ENCODE results near the gene ALPP.
"Not testable (repeated sequence)": the region's sequence is repeated elsewhere in the genome, so short reads cannot be mapped to it uniquely, and the experiment has no call there.

The ALPP gene

DNA sequence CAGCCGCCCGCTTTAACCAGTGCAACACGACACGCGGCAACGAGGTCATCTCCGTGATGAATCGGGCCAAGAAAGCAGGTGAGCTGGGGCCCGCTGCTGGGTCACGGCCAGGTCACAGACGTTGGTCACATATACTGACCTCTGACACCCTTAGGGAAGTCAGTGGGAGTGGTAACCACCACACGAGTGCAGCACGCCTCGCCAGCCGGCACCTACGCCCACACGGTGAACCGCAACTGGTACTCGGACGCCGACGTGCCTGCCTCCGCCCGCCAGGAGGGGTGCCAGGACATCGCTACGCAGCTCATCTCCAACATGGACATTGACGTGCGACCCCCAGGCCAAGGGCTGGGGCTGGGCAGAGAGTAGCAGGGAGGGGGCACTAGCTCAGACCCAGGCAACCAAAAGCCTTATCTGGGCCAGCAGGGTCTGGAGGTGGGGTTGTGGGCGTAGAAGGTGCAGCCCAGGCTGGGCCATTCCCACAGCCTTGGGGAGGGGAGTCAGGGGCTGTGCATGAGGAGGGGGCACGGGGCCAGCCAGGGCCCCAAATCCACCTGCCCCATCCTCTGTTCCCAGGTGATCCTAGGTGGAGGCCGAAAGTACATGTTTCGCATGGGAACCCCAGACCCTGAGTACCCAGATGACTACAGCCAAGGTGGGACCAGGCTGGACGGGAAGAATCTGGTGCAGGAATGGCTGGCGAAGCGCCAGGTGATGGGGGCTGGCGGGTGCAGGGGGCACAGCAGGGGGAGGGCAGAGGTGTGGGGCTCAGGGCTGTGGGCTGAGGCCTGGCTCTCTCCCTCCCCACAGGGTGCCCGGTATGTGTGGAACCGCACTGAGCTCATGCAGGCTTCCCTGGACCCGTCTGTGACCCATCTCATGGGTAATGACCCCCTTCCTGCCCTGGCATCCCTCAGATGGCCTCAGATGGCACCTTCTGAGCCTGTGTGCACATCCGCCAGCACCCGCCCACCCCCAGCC is 1.3 kb downstream of the ALPP start:
- DNase-seq (ENCODE audit: extremely low read depth in 1 of 2, low read depth in 1 of 2) = not testable (repeated sequence)

DNA sequence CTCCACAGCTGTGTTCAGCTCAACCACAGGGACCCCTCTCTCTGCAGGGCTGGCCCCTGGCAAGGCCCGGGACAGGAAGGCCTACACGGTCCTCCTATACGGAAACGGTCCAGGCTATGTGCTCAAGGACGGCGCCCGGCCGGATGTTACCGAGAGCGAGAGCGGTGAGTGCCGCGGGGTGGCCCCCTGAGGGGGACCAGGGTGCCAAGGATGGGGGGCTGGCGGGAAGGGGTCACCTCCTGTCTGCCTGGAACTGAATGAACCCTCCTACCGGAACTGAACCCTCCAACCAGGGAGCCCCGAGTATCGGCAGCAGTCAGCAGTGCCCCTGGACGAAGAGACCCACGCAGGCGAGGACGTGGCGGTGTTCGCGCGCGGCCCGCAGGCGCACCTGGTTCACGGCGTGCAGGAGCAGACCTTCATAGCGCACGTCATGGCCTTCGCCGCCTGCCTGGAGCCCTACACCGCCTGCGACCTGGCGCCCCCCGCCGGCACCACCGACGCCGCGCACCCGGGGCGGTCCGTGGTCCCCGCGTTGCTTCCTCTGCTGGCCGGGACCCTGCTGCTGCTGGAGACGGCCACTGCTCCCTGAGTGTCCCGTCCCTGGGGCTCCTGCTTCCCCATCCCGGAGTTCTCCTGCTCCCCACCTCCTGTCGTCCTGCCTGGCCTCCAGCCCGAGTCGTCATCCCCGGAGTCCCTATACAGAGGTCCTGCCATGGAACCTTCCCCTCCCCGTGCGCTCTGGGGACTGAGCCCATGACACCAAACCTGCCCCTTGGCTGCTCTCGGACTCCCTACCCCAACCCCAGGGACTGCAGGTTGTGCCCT is 2.9 kb downstream of the ALPP start:
- not testable (repeated sequence) for DNase-seq (ENCODE audit: extremely low read depth in 1 of 2, low read depth in 1 of 2)

DNA sequence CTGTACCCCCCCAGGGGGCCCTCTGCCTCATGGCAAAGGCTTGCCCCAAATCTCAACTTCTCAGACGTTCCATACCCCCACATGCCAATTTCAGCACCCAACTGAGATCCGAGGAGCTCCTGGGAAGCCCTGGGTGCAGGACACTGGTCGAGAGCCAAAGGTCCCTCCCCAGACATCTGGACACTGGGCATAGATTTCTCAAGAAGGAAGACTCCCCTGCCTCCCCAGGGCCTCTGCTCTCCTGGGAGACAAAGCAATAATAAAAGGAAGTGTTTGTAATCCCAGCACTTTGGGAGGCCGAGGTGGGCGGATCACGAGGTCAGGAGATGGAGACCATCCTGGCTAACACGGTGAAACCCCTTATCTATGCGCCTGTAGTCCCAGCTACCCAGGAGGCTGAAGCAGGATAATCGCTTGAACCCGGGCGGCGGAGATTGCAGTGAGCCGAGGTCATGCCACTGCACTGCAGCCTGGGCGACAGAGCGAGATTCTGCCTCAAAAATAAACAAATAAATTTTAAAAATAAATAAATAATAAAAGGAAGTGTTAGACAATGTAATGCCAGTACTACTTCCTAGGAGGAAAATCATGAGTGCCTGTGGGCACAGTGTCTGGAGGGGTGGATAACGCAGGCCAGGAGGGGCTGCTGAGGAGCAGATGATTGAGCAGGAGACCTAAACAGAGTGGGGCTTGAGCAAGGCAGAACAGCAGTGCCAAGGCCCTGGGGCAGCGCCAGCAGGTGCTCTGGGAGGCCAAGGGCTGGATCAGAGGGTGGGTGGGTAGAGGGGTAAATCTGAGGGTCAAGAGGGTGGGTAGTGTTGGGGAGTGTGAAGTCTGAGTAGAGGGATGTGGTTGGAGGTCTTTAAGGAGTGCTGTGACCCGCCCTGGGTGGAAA is 4.0 kb downstream of the ALPP start:
- no peak for DNase-seq (ENCODE audit: extremely low read depth in 1 of 2, low read depth in 1 of 2)

DNA sequence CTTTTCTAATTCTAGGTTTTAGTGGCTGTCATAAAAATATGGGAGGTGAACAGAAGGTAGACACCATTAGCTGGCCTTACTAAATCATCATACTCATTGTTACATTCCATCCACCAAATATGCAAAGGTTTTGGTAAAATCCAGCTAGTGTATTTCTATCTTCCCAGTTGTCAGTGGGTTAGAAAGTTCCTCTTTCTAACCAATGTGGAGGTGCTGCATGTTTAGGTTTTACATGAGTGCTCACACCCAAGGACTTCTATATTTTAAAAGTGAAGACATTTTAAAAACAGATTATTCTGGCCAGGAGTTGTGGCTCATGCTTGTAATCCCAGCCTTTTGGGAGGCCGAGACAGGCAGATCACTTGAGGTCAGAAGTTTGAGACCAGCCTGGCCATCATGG is 5.9 kb downstream of the ALPP start:
- DNase-seq (ENCODE audit: extremely low read depth in 1 of 2, low read depth in 1 of 2) = no peak

DNA sequence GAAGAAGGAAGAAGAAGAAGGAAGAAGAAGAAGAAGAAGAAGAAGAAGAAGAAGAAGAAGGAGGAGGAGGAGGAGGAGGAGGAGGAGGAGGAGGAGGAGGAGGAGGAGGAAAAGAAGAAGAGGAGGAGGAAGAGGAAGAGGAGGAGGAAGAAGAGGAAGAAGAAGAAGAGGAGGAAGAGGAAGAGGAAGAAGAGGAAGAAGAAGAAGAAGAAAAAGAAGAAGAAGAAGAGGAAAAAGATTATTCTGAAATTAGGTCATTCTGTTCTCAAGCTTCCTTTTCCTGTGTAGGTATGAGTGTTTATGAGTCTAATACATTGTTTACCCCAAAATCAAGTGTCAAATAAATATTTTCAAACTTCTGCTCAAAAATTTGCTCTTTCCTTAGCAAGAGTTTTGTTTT is 6.5 kb downstream of the ALPP start:
- not testable (repeated sequence) for DNase-seq (ENCODE audit: extremely low read depth in 1 of 2, low read depth in 1 of 2)

DNA sequence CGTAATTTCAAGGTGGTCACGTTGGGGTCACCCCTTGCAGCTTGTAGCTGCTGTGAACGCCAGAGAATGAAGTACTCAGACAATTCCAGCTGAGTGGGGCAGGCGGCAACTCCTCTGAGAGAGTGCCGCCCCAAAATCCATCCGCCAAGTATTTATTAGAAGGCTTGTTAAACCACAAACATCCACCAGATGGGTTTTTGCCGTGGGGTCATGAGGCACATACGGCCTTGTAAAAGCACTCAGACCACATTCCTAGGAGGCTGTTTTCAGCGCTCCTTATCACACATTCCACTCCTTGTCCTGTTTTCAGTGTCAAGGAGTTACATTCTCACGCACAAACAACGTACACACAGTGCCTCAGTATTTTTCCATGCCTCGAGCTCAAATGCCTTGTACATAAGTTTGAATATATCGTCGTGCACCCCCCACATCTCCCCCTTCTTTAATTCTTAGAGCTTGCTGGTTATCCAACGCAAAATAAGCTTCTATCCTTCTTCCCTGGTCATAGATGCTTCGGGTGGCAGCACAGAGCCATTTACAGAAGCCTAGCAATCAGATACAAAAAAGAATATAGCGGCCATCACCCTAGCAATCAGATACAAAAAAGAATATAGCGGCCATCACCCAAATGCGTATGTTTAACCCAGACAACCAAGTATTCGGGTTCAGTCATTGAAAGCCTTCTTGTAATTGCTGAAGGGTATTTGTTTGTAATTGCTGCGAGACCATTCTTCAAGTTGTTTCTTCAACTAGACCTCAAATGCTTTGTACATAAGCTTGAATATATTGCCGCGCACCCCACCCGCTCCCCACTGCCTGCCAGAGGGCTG is 7.3 kb downstream of the ALPP start:
- no peak for DNase-seq (ENCODE audit: extremely low read depth in 1 of 2, low read depth in 1 of 2)

DNA sequence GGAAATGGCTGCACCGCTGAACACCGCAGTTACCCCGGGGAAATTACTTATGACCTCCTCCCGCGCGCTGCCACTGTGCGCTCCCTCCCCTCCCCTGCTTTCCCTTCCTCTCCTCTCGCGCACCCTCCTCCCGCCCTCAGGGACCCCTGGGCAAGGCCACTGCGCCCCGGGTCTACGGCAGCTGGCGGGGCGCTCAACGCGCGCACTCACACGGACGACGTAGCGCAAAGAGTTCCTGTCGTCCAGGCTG is 7.9 kb downstream of the ALPP start:
- DNase-seq (ENCODE audit: extremely low read depth in 1 of 2, low read depth in 1 of 2) = no peak

DNA sequence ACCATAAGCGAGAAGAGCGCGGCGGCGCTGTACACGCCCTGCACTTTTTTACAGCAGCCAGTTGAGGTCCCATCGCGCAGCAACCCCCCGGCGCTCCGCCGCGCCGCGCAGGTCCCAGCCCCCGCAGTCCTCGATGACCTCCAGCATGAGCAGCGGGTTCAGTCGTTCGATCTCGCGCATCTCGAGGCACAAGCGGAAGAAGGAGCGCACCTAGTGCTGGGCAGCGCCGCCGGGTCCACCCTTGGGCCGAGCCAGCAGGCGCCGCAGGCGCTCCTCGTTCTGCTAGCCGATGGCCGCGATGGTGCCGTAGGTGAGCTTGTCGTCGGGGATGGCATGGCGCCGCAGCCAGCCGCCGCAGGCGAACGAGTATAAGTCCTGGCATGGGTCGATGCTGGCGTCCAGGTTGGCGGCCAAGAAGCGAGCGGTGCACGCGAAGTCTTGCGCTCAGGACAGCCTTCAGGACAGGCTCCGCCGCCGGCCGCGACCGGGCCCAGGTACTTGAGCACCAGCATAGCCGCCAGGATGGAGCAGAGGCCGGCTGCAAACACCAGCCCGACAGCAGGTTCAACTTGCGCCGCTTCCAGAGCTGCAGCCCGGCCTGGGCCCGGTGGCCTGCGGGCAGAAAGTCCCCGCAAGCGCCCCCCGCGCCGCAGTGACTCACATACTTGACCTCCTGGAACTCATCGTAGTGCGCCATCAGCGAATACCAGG is 8.3 kb downstream of the ALPP start:
- no peak for DNase-seq (ENCODE audit: extremely low read depth in 1 of 2, low read depth in 1 of 2)

DNA sequence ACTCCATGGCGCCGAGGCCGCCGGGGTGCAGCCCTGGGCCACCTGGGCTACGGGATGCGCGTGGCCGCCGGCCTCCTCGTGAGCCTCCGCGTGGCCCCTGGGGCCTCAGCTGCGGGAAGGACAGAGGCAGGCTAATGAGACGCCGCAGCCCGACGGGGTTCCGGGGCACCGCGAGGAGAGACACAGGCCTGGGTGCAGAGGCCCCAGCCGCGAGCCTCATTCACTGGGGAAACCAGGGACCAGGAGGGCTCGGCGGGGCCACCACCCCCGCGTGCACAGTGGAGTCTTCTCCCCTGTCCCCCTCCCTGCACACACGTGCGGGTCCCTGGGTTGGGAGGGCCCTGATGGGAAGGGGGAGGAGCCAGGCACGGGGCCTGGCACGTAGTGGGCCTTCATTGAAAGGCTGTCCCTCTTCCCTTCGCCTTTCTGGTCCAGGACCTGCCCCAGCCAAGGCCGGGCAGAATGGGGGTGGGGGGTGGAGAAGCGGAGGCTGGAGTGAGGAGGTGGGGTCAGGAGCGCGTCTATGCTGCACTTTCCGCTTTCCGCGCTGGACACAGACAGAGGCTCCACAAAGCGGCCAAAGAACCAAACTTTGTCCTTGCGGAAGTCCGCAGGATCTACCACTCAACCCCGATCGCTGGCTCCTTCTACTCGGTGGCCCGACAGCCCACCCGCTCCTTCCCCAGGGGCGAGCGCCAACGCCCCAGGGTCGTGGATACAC is 9.1 kb downstream of the ALPP start:
- no peak for DNase-seq (ENCODE audit: extremely low read depth in 1 of 2, low read depth in 1 of 2)

DNA sequence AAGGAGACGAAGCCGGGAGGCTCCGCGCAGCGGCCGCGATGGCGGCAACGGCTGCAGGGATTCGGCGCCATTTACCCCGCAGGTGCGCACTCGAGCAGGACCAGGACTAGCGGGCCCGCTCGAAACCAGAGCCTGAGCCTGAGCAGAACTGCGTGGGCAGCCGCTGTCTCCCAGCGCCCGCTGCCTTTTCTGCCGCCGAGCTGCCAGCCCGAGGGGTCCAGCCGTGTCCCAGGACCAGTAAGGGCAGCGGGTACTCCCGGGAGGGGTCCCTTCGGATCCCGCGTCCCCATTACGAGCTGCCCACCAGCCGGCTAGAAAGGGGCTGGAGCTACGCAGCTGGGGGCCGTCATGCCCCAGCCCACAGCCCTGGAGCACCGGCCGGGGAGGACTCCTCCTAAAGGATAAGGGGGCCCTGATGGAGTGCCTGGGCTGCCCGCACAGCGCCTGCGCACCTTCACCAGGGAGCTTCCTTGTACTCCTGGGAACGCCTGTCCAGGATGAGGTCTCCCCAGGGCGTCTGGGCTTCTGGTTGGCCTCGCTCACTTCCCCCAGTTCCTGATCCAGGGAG is 9.9 kb downstream of the ALPP start:
- no peak for DNase-seq (ENCODE audit: extremely low read depth in 1 of 2, low read depth in 1 of 2)

DNA sequence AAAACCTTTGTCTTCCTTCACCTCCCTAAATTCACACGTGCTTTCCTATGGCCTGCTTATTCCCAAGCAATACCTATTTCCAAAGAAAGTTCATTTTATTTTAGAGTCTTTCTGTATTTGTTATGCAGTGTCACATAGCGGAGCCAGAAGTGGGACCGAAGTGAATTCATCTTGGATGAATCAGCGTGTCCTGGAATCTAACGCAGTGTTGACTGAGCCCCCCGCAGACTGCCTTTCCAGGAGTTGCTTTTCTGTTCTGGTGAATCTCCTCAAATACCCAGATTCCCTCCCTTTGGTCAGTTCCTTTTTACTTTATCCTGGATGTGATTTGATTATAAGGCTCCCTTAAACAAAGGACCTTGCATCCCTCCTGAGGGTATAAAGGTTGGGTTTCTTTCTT is 10.8 kb downstream of the ALPP start:
- DNase-seq (ENCODE audit: extremely low read depth in 1 of 2, low read depth in 1 of 2) = no peak

DNA sequence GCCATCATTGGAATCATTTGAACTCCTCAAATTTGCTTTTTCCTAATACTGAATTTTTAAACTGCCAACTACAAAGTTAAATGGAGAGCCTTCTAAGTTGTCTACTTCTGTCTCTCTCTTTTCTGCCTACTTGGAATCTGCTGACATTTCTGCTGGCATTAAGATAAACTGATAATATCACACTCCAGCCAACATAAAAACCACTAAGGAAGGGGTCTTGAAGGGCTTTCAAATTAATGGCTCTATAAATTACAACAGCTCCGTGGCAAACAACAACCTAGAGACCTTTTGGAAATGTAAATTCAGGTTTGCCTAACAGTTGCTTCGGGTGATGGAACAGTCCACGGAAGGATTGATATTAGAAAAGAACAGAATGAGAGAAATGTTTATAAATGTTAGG is 12.1 kb downstream of the ALPP start:
- no peak for DNase-seq (ENCODE audit: extremely low read depth in 1 of 2, low read depth in 1 of 2)

DNA sequence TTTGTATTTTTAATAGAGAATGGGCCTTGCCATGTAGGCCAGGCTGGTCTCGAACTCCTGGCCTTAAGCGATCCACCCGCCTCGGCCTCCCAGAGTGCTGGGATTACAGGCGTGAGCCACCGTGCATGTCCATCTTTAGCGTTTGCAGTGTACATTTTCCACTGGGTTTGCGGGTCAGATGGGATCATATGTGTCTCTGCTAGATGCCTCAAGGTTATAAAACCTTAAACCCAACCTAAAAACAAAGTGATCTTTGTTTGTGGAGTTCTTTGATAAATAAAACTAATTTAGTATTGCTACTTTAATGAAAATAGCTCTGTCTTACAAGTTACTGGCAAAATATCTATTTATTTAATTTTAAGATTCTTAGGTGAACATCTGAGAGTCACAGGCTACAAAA is 15.0 kb downstream of the ALPP start:
- DNase-seq (ENCODE audit: extremely low read depth in 1 of 2, low read depth in 1 of 2) = no peak

DNA sequence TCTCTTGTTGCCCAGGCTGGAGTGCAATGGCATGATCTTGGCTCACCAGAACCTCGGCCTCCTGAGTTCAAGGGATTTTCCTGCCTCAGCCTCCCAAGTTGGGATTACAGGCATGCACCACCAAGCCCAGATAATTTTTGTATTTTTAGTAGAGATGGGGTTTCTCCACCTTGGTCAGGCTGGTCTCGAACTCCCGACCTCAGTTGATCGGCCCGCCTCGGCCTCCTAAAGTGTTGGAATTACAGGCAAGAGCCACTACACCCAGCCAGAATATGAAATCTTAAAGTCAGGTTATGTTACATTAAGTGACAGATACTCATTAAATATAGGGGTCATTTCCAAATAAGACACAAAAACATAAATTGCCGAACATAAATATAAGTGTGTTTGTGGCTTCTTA is 15.9 kb downstream of the ALPP start:
- DNase-seq (ENCODE audit: extremely low read depth in 1 of 2, low read depth in 1 of 2) = not testable (repeated sequence)

DNA sequence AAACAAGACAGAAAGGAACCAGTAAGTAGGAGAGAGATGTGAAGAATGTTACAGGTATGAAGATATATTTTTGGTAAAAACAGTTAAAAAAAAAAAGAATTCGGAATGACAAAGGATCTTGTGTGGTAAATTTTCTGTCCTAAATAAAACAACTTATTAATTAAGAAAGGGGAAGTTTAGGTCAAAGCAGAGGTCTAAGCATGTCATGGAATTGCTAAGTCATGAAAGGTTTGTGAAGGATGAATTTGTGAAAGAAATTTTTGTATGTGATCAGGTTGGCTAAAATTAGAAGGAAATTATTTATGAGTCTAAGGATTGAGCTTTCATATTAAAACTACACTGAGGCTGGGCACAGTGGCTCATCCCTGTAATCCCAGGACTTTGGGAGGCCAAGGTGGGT is 17.0 kb downstream of the ALPP start:
- DNase-seq (ENCODE audit: extremely low read depth in 1 of 2, low read depth in 1 of 2) = no peak

DNA sequence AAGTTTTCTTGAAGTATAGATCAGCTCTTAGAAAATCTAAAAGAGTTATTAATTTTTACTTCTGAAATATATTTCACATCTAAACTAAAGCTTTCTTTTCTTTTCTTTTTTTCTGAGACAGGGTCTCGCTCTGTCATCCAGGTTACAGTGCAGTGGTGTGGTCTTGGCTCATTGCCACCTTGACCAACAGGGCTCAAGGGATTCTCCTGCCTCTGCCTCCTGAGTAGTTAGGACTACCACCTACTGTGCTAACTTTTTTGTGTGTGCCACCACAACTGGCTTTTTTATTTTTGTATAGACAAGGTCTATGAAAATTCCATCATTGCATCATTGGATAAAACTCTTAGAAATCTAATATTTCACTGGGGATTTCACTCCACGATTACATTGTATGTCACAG is 18.1 kb downstream of the ALPP start:
- DNase-seq (ENCODE audit: extremely low read depth in 1 of 2, low read depth in 1 of 2) = no peak

DNA sequence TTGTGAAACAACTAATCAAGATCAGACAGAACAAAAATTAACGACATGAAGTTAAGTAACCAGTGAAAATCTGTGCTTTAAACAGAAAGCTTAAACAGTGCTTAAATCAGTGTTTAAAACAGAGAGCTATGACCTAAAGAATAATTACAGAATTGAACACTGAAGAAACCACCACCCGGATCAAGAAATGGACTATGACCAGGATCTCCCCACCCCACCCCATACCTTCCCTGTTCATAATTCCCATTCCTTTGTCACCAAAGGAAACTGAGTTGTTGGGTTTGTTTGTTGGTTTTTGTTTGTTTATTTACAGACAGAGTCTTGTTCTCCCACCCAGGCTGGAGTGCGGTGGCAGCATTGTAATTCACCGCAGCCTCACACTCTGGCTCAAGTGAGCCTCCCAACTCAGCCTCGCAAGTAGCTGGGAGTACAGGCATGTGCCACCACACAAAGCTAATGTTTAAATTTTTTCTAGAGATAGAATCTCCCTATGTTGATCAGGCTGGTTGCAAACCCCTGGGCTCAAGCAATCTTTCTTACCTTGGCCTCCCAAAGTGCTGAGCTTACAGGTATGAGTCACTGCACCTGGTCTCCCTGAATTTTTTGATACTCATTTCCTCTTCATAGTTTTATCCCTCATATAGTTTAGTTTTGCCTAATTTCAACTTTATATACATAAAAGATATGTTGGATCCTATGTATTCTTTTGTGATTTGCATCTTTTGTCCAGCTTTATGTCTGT is 19.9 kb downstream of the ALPP start:
- no peak for DNase-seq (ENCODE audit: extremely low read depth in 1 of 2, low read depth in 1 of 2)
